Measurements from ENCODE around the gene DGUOK.

DGUOK gene

DNA sequence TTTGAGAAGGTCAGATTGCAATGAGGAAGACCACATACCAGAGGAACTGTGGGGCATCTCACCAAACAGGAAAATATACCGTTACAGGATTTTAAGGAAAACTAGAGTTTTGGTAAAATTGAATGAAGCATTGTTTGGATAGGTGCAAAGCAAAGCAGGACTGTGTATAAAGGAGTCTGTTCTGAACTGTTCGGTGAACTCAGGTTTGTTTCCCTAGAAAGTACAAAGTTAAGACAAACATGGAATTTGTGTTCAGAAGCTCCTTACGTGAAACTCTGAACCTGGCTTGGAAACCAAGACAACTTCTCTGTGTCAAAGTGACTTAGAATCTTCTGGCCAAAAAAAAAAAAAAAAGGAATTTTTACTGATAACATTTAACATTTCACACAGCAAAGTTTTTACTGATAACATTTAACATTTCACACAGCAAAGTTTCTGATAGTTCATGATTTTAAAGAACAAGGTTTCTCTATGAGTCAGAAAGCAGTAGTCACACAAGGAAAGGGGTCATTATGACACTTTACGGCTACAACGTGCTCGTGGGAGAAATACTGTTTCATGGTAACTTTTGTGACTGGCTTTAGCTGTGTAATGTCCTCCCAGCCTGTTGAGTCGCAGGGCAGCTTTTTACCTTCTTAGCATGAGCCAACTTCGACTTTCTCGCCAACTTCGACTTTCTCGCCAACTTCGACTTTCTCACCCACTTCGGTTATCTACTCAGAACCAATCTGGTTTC lies 36.9 kb downstream of the DGUOK start:
- TF ChIP-seq TAF1 (IDR thresholded peaks at IDR 0.05; ENCODE audit: borderline replicate concordance, low read depth, low read length) (no peak), POLR2A (IDR thresholded peaks at IDR 0.05; ENCODE audit: low read depth, low read length) (no peak; the same call in 1 of the 2 replicates)
- FAIRE-seq = peak; percentile 24

DNA sequence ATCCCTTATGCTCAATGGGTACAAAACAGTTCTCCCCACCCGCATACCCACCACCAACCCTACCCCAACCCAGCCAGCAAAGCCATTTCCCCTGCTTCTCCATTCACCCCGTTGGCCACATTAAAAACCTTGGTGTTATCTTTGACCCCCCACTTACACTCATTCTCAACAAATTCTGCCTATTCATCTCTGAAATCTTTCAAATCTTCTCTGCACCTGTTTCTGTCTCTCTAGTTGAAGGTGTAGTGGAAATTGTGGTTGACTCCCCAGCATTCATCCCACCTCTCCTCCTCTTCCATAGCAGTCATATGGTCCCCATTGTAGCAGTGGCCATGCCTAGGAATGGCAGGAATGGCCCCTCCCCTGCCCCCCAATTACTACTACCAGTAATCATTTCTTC lies 37.5 kb downstream of the DGUOK start:
- TF ChIP-seq TAF1 (IDR thresholded peaks at IDR 0.05; ENCODE audit: borderline replicate concordance, low read depth, low read length) (no peak), POLR2A (IDR thresholded peaks at IDR 0.05; ENCODE audit: low read depth, low read length) (no peak), POLR2AphosphoS5 (IDR thresholded peaks at IDR 0.05; ENCODE audit: low read depth, low read length) (no peak)
- FAIRE-seq = no peak
- no peak for DNase-seq (ENCODE audit: insufficient read length)

More for the DNA sequence above, 36.9 kb downstream of the DGUOK start:
- no peak for DNase-seq (ENCODE audit: insufficient read length)

DNA sequence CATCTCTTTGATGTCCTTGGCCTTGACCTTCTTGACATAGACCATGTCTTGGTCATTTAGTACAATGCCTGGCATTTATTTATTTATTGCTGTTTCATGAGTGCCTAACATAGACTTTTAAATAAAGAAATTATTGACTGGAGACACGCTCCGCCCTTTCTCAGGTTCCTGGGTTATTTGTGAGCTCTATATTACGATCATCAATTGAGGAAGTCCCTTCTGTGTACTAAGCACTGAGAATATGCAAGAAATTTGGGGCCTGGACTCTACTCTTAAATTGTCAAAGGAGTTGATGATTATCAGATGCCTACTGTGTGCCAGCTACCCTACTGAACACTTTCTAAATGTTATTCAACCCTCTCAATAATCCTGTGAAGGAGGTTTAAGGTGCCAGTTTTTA lies 38.4 kb downstream of the DGUOK start:
- DNase-seq (ENCODE audit: insufficient read length) (no peak), FAIRE-seq (no peak)
- TF ChIP-seq POLR2A (IDR thresholded peaks at IDR 0.05; ENCODE audit: low read depth, low read length) = no peak
- TF ChIP-seq TAF1 (IDR thresholded peaks at IDR 0.05; ENCODE audit: borderline replicate concordance, low read depth, low read length) = no peak

DNA sequence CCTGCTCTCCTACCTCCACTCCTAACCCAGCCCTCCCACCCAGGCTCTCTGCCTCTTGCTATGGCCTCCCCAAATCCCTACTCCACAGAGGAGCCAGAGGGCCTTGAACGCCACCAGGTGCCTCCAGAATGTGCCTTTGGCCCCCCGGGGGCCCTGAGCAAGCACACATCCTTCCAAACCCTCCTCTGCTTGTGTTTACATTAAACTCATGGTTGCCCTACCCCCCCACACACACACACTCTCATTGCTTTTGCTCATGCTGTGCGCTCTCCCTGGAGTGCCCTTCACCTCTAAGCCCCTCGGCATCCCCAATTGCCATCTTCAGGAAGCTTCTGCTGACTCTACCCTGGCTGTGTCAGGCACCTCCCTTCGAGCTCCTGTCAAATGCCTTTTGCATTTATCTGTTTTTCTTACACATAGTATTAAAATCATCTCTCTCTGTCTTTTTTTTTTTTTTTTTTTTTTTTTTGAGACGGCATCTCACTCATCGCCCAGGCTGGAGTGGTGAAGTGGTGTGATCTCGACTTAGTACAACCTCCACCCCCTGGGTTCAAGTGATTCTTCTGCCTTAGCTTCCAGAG lies 41.8 kb downstream of the DGUOK start:
- TF ChIP-seq POLR2A (IDR thresholded peaks at IDR 0.05; ENCODE audit: low read depth, low read length) = no peak
- TF ChIP-seq TAF1 (IDR thresholded peaks at IDR 0.05; ENCODE audit: borderline replicate concordance, low read depth, low read length) = no peak
- no peak for TF ChIP-seq POLR2AphosphoS5 (IDR thresholded peaks at IDR 0.05; ENCODE audit: low read depth, low read length)
- FAIRE-seq (no peak), DNase-seq (ENCODE audit: insufficient read length) (no peak)

DNA sequence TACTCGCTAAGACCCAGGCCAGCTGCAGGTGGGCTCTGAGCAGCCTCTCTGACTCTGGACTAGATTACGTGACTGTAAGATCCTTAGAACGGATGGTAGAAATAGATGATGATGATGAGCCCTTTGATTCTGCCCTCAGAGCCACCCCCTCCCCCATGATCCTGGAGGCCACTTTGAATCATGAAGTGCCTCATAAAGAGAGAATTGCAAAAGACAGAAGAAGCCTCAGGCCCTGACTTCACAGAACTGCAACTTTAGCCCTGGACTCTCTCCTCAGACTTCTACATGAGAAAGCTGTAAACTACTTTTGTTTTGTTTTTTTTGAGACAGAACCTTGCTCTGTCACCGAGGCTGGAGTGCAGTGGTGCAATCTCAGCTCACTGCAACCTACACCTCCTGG lies 42.7 kb downstream of the DGUOK start:
- TF ChIP-seq TAF1 (IDR thresholded peaks at IDR 0.05; ENCODE audit: borderline replicate concordance, low read depth, low read length) (no peak), POLR2A (IDR thresholded peaks at IDR 0.05; ENCODE audit: low read depth, low read length) (no peak), POLR2AphosphoS5 (IDR thresholded peaks at IDR 0.05; ENCODE audit: low read depth, low read length) (no peak)
- no peak for DNase-seq (ENCODE audit: insufficient read length)
- FAIRE-seq = no peak

DNA sequence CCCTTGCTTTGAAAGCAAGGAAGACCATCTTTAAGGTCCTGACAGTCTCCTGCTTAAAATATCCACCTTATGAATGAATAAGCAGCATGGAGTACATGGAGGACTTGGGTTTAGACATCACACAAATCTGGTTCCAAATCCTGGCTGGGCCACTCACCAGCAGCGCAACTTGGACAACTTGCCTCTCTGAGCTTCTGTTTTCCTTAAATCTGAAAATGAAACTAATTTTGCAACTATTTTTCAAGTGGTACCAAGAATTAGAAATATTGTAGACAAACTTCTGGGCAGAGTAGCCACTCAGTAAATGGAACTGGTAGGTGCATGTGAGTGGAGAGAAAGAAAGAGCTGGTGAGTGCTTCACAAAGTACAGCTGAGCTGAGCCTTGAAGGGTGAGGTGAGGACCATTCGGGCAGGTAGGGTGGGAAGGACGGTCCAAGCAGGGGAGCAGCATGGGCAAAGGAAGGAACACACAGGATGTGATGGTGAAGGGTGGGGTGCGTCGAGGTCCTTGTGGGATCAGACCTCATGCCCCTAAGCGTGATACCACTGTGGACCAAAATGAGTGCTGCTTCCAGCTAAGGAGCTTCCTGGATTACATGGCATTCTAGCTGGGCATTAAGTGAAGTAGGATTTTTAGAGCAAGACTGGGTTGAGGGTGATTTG lies 43.6 kb downstream of the DGUOK start:
- FAIRE-seq = no peak
- DNase-seq (ENCODE audit: insufficient read length) = no peak
- TF ChIP-seq POLR2AphosphoS5 (IDR thresholded peaks at IDR 0.05; ENCODE audit: low read depth, low read length) (no peak), POLR2A (IDR thresholded peaks at IDR 0.05; ENCODE audit: low read depth, low read length) (no peak), TAF1 (IDR thresholded peaks at IDR 0.05; ENCODE audit: borderline replicate concordance, low read depth, low read length) (no peak)

DNA sequence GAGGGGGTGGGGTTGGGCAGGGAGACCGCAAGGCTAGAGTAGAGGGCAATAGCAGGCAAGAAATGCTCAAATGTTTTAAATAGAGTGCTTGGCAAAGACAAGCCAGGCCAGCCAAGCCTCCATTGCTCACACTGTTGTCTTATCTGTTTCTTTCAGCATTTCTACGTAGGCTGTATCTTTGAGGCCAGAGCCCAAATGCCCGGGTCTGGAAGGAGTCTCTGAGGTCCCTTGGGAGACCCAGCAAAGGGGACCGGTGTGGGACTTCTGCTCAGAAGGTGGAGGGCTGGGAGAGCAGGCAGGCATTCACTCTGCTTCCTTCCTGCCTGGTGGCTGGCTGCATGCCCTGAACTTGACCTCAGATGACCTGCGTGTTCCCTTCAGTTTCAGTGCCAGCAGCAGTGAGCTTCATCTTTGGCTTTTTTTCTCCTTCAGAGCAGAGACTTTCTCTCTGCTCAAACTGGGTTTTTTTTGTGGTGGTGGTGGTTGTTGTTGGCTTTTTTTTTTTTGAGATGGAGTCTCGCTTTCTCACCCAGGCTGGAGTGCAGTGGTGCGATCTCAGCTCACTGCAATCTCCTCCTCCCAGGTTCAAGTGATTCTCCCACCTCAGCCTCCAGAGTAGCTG lies 44.3 kb downstream of the DGUOK start:
- peak; percentile 39 for DNase-seq (ENCODE audit: insufficient read length)
- no peak for FAIRE-seq
- TF ChIP-seq TAF1 (IDR thresholded peaks at IDR 0.05; ENCODE audit: borderline replicate concordance, low read depth, low read length) (no peak), POLR2AphosphoS5 (IDR thresholded peaks at IDR 0.05; ENCODE audit: low read depth, low read length) (0 out of 2 replicates have a peak, but pooled peaks have one; percentile 35)

DNA sequence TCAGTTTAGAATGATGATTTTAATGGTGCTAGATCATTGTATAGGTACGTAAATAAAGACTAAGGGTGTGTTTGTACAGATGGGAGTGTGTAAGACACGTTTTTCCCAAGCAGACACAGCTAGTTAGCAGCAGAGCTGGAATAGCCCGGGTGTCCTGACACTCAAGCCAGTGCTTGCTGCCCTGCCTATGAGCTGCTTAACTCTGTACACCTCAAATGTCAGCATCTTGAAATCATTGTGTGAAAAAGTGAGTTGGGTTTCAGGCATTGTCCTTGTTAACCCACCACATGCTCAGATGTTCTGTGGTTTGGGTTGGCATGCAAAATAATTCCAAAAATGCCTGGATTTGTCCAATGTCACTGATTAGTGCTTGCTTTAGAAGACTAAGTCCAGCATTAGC lies 45.0 kb downstream of the DGUOK start:
- FAIRE-seq (no peak), DNase-seq (ENCODE audit: insufficient read length) (no peak)
- TF ChIP-seq POLR2AphosphoS5 (IDR thresholded peaks at IDR 0.05; ENCODE audit: low read depth, low read length) = no peak
- TF ChIP-seq TAF1 (IDR thresholded peaks at IDR 0.05; ENCODE audit: borderline replicate concordance, low read depth, low read length) = no peak
- TF ChIP-seq POLR2A (IDR thresholded peaks at IDR 0.05; ENCODE audit: low read depth, low read length) = no peak

DNA sequence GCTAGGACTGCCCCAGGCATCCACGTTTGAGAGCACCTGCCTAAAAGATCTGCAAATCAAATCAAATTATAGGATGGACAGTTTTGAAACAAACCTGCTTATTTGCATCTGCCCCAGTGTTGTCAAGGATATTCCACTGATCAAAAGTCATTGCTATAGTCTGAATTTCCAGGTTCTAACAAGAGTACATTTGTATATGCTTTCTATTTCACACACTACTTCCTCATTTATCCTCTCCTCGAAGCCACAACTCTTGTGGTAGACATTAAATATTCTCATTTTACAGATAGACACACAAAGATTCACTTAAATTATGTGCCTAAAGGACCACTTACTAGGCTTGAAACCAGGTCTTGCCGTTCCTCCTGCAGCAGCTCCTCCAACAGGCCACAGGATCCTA lies 46.2 kb downstream of the DGUOK start:
- peak; percentile 44 for FAIRE-seq

DNA sequence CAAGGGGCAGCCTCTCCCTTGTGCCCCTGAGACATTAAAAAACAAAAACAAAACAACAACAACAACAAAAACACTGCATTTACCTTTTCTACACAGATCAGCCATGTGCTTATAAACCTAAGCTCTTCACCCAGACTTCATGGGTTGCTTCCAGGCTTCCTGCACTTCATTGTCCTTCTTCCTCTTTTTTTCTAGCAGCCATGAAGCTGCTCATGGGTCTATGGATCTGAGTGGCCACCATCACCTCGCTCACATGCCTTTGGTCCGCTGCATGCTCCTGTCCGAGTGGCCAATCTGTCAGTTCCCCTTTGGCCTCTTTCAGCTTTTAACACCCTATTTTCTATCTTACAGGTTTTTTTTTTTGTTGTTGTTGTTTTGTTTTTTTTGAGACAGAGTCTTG lies 49.1 kb downstream of the DGUOK start:
- TF ChIP-seq TAF1 (IDR thresholded peaks at IDR 0.05; ENCODE audit: borderline replicate concordance, low read depth, low read length) = no peak
- no peak for TF ChIP-seq POLR2A (IDR thresholded peaks at IDR 0.05; ENCODE audit: low read depth, low read length)
- no peak for TF ChIP-seq POLR2AphosphoS5 (IDR thresholded peaks at IDR 0.05; ENCODE audit: low read depth, low read length)
- no peak for DNase-seq (ENCODE audit: insufficient read length)
- FAIRE-seq = no peak

More for the DNA sequence above, 46.2 kb downstream of the DGUOK start:
- no peak for TF ChIP-seq POLR2AphosphoS5 (IDR thresholded peaks at IDR 0.05; ENCODE audit: low read depth, low read length)
- TF ChIP-seq POLR2A (IDR thresholded peaks at IDR 0.05; ENCODE audit: low read depth, low read length) = no peak
- no peak for TF ChIP-seq TAF1 (IDR thresholded peaks at IDR 0.05; ENCODE audit: borderline replicate concordance, low read depth, low read length)
- no peak for DNase-seq (ENCODE audit: insufficient read length)

DNA sequence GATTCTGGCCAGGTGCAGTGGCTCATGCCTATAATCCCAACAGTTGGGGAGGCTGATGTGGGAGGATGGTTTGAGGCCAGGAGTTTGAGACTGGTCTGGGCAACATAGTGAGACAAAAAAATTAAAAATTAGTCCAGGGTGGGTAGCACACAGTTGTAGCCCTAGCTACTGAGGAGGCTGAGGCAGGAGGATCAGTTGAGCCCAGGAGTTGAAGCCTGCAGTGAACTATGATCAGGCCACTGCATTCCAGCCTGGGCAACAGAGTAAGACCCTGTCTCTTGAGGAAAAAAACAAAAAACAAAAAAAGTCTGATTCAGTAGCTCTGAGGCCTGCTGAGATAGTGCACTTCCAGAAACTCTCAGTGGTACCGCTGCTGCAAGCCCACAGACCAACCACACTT lies 50.1 kb downstream of the DGUOK start:
- TF ChIP-seq POLR2AphosphoS5 (IDR thresholded peaks at IDR 0.05; ENCODE audit: low read depth, low read length) (no peak), TAF1 (IDR thresholded peaks at IDR 0.05; ENCODE audit: borderline replicate concordance, low read depth, low read length) (no peak), POLR2A (IDR thresholded peaks at IDR 0.05; ENCODE audit: low read depth, low read length) (no peak)
- FAIRE-seq (no peak), DNase-seq (ENCODE audit: insufficient read length) (no peak)

Measured in GM12892 (cell line).